NT2/D1 (cell line): ENCODE data around the gene URGCP.

Experiments
- SUZ12 ChIP-seq: IDR thresholded peaks from 2 replicates; pipeline ENCODE4 v1.6.1; 2011; ENCODE audit not compliant: insufficient read length, insufficient read depth; ENCODE audit errors: extremely low read depth
- YY1 ChIP-seq: IDR thresholded peaks from 2 replicates; pipeline ENCODE4 v1.6.1; 2011; ENCODE audit not compliant: insufficient read length, insufficient read depth
- ZNF274 ChIP-seq: IDR thresholded peaks from 2 replicates; pipeline ENCODE4 v1.6.1; 2011; ENCODE audit warnings: mild to moderate bottlenecking, low read depth, low read length

GRCh38 chr7:43922726-43923125 is 16.3 kb upstream of the URGCP start:
- no peak for TF ChIP-seq ZNF274
- TF ChIP-seq YY1: no peak
- no peak for TF ChIP-seq SUZ12
